Heart right ventricle (tissue), 16 donors: ENCODE data around the gene PHACTR3. TPM values are rescaled to one million over a fixed set of nuclear protein-coding genes. Genes with fewer than 3 reads are reported as not detected.

Experiments used
- ATAC-seq, 8 donors: fragments of 200-7000 bp; cut with Tn5 transposase; one replicate each; pipeline ENCODE4 v1.9.1; 2020; ENCODE audit warnings: mild to moderate bottlenecking in 8 of 8, moderate library complexity in 8 of 8, moderate number of reproducible peaks in 1 of 8
- DNase-seq, 2 donors: peaks; one replicate each; pipeline ENCODE4 v3.0.0-alpha.2; 2020
- H3K27ac ChIP-seq, 10 donors: fragments of 200-600 bp; sonication (generic) in 2 of 10; one replicate each; pipeline versions ENCODE4 v1.5.0 to v1.8.0; 2020 to 2022; ENCODE audit warnings: mild to moderate bottlenecking in 3 of 10
- H3K27me3 ChIP-seq, 7 donors: fragments of 200-600 bp; one replicate each; pipeline ENCODE4 v1.8.0; 2021 to 2022; ENCODE audit warnings: mild to moderate bottlenecking in 2 of 7
- H3K36me3 ChIP-seq, 9 donors: fragments of 200-600 bp; sonication (generic) in 1 of 9; one replicate each; pipeline versions ENCODE4 v1.5.0 to v1.8.0; 2020 to 2022; ENCODE audit warnings: mild to moderate bottlenecking in 2 of 9
- H3K4me1 ChIP-seq, 9 donors: fragments of 200-600 bp; sonication (generic) in 1 of 9; one replicate each; pipeline versions ENCODE4 v1.5.0 to v1.8.0; 2020 to 2022; ENCODE audit warnings: mild to moderate bottlenecking in 4 of 9
- H3K4me3 ChIP-seq, 10 donors: fragments of 200-600 bp; sonication (generic) in 2 of 10; one replicate each; pipeline versions ENCODE4 v1.5.0 to v1.8.0; 2020 to 2022; ENCODE audit warnings: mild to moderate bottlenecking in 7 of 10, moderate library complexity in 2 of 10
- H3K9me3 ChIP-seq, 11 donors: fragments of 200-600 bp in 10 of 11; sonication (generic) in 2 of 11; one replicate each; pipeline versions ENCODE4 v1.5.0 to v1.8.0; 2013 to 2022; ENCODE audit warnings: mild to moderate bottlenecking in 2 of 11, control low read depth in 1 of 11, moderate library complexity in 1 of 11
- WGBS, 2 donors: extraction: QIAGEN DNeasy Blood & Tissue Kit; methylation state at CpG; one replicate each; pipeline ENCODE4 v1.1.7; 2013; ENCODE audit warnings: inconsistent platforms in 1 of 2; 5-methylcytosine and 5-hydroxymethylcytosine counted together
- intact Hi-C, 10 donors: fragments of 100-400 bp; cut with DNase I; formaldehyde crosslinking; loops; one replicate each; pipeline versions ENCODE4 v1.11.1 to v1.14.2; 2022
- polyA plus RNA-seq, 2 donors: library from polyadenylated mRNA; stranded (reverse); fragments of 200-250 nt; gene quantifications; one replicate each; pipeline ENCODE4 v1.2.3, GENCODE V29; 2013
- total RNA-seq, 10 donors: library from RNA; stranded (reverse); fragmentation: NEBNext Ultra II Directional in 3 of 10; extraction: Animal tissue kit (Norgen Biotek cat#: 25700) in 3 of 10; gene quantifications; one replicate each; pipeline versions ENCODE4 v1.2.1 to v1.2.4, GENCODE V29; 2021 to 2023
- TF ChIP-seq, protein P1 (sequence below), 9 donors: fragments of 200-600 bp; sonication (generic) in 2 of 9; IDR thresholded peaks; one replicate each; pipeline versions ENCODE4 v1.5.0 to v1.8.0; 2021 to 2022; ENCODE audit warnings: antibody characterized with exemption in 9 of 9, mild to moderate bottlenecking in 5 of 9, moderate library complexity in 1 of 9
- donor health status: Arrhythmogenic right ventricular cardiomyopathy.
- donor health status: ischemic (EF 13 %, LVEDD 7.1; RV severe dilation, severe dysfunction).
- donor health status: healthy with polysubstance abuse.
- donor health status: DM: no; HTN: yes; CAD: no.
- donor health status: DM: no; HTN: no; CAD: no.
- donor health status: ischemic (EF 25% LVEDD 6.9; RV normal size, moderate dysfunction).
- donor health status: ischemic (EF 25% LVEDD 5.7; RV mildly dilated, moderate dysfunction).
- donor health status: healthy.
- donor health status: DM: yes; HTN: yes; CAD: no.
- donor health status: Ischemic cardiomyopathy.
- donor health status: ischemic (EF 35%, LVEDD 5.7; RV mildly dilated, moderate dysfunction).
- donor health status: nonischemic (EF 11% LVEDD 7.7; RV severe dilation, severe dysfunction).
- donor health status: DM: yes; HTN: yes; CAD: no.
- donor health status: PGD.
- donor health status: ischemic (EF 29% LVEDD 5.4; RV normal size, mild dysfunction).
- donor health status: nonischemic (EF 23%, LVEDD 6.1; RV moderate dilation, normal function).

The PHACTR3 gene
- total and polyA plus RNA-seq, 12 donors: 0.51 to 24.1 (median 3.7) TPM

DNA sequence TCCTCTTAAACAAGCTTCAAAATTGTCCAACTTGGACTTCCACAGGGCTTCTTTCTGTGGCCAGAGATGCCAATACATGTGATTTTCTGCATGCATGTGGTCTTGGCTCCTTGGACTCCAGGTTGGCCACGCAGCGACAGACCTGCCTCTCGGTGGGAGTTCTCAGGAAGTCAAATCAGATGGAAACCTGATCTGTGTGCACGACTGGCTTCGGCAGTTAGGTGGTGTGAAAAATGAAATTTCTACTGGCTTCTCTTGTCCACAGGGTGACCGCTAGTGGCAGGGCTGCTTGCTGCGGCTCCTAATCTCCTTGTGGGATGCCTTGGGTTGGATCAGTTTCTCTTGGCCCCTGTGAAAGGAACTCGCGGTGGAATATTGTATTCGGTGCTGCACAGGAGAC, 57.3 kb downstream of the PHACTR3 start:
- 74 to 77% methylated on average over 10 of the region's 10 CpGs for WGBS, 2 donors
- Histone ChIP-seq H3K4me1 (peaks cover 0 to 3% (median 0%) of the 10 kb centered on the region in 9 donors), H3K27ac (no peak overlapping the region), H3K27me3 (peaks cover 0 to 27% (median 14%) of the 10 kb centered on the region in 7 donors), H3K9me3 (peaks cover 0 to 33% (median 19%) of the 10 kb centered on the region in 11 donors), H3K4me3 (no peak overlapping the region), H3K36me3 (no peaks in the 10 kb centered on the region)
- intact Hi-C loops: no loop called here
- TF ChIP-seq, protein P1, sequence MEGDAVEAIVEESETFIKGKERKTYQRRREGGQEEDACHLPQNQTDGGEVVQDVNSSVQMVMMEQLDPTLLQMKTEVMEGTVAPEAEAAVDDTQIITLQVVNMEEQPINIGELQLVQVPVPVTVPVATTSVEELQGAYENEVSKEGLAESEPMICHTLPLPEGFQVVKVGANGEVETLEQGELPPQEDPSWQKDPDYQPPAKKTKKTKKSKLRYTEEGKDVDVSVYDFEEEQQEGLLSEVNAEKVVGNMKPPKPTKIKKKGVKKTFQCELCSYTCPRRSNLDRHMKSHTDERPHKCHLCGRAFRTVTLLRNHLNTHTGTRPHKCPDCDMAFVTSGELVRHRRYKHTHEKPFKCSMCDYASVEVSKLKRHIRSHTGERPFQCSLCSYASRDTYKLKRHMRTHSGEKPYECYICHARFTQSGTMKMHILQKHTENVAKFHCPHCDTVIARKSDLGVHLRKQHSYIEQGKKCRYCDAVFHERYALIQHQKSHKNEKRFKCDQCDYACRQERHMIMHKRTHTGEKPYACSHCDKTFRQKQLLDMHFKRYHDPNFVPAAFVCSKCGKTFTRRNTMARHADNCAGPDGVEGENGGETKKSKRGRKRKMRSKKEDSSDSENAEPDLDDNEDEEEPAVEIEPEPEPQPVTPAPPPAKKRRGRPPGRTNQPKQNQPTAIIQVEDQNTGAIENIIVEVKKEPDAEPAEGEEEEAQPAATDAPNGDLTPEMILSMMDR (IDR thresholded peaks at IDR 0.05): no peak
- DNase-seq: no peak
- no peak for ATAC-seq

DNA sequence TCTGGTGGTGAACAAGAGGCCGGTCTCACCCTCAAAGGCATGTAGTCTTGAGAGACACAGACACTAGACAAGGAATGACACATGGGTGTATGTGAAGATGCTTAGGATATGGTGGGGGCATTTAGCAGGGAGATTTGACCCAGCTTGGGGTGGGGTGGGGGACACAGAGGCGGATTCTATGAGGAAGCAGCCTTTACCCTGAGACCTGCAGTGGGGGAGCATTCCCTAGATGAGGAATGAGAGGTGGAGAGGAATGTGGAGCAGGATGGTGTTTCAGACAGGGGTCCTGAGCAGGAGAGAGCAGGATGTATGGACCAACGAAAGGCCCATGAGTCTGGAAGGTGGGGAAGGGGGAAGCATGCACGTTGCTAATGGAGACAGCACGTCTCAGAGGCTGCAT, 57.8 kb downstream of the PHACTR3 start:
- H3K27ac ChIP-seq: no peak overlapping the region
- 69 to 70% methylated on average over 5 of the region's 5 CpGs for WGBS, 2 donors
- ATAC-seq: no peak
- DNase-seq: no peak
- peaks cover 0 to 28% (median 16%) of the 10 kb centered on the region in 11 donors for H3K9me3 ChIP-seq
- peaks cover 0 to 3% (median 0%) of the 10 kb centered on the region in 9 donors for H3K4me1 ChIP-seq
- no peaks in the 10 kb centered on the region for H3K36me3 ChIP-seq
- H3K4me3 ChIP-seq: no peak overlapping the region
- intact Hi-C loops: no loop called here
- TF ChIP-seq, protein P1 (IDR thresholded peaks at IDR 0.05): no peak
- peaks cover 0 to 30% (median 14%) of the 10 kb centered on the region in 7 donors for H3K27me3 ChIP-seq

DNA sequence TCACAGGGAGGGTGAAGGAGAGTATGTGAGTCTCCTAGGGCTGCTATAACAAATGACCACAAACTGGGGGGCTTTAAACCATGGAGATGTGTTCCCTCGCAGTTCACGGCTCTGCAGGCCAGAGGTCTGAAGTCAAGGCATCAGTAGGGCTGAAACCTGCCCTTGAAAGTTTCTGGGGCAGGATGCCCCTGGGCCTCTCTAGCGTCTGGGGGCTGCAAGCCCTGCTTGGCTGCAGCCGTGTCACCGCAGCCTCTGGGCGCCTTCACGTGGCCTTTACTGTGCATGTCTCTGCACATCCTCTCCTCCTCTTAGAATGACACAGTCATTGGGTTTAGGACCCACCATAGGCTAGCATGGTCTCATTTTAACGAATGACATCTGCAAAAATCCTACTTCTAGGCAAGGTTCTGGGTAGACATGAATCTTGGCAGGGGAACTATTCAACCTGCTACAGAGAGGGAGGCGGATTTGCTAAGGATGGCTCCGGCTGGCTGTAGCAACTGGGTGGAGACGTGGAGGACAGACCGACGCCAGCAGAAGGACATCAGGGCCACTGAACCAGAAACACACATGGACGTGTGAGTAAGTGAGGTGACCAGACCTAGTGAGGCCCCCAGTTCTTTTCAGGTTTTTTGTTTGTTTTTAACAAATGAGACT, 58.6 kb downstream of the PHACTR3 start:
- DNase-seq: no peak
- TF ChIP-seq, protein P1 (IDR thresholded peaks at IDR 0.05): no peak
- no peak for ATAC-seq
- 83 to 89% methylated on average over 14 of the region's 14 CpGs for WGBS, 2 donors
- Histone ChIP-seq H3K4me3 (no peak overlapping the region), H3K9me3 (peaks cover 0 to 19% (median 8%) of the 10 kb centered on the region in 11 donors), H3K36me3 (no peaks in the 10 kb centered on the region), H3K4me1 (peaks cover 0 to 3% (median 0%) of the 10 kb centered on the region in 9 donors), H3K27me3 (peaks cover 0 to 30% (median 14%) of the 10 kb centered on the region in 7 donors), H3K27ac (no peak overlapping the region)
- intact Hi-C loops: no loop called here

DNA sequence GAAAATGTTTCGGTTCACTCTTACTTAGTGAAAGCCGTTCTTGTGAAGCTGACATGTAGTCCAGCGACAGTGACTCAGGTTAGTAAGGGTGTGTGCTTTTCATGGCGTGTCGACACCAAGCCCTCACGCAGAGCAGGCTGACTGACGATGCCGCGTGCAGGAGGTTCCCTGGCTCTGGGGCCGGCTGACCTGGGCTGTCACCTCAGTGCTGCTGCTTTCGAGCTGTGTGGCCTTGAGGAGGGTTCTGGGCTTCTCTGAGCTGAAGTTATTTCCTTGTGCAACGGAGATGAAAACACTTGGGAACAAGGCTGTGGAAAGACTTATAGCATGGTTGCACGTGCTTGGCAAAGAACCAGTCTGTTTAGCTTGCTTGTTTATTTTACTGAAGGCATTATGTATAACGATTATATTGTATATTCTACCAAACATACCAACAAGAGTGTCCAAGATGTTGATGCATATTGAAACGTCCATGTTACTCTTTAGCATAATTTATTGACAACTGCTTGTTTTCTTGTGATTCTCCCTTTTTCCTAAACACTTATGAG, 59.2 kb downstream of the PHACTR3 start:
- Histone ChIP-seq H3K4me3 (no peak overlapping the region), H3K36me3 (no peaks in the 10 kb centered on the region), H3K27ac (no peak overlapping the region), H3K4me1 (peaks cover 0 to 3% (median 0%) of the 10 kb centered on the region in 9 donors), H3K9me3 (peaks cover 0 to 13% (median 2%) of the 10 kb centered on the region in 11 donors), H3K27me3 (peaks cover 0 to 30% (median 14%) of the 10 kb centered on the region in 7 donors)
- intact Hi-C loops: no loop called here
- WGBS, 2 donors: 74 to 77% methylated on average over 15 of the region's 15 CpGs
- TF ChIP-seq, protein P1 (IDR thresholded peaks at IDR 0.05): no peak
- no peak for DNase-seq
- no peak for ATAC-seq
